OCI-LY3 (cell line): ENCODE measurements around the gene CHPF.

Experiments
- H2AFZ ChIP-seq: fragments of 200-600, 300-600 bp; shearing (Covaris generic); 2 replicates; pipeline ENCODE4 v1.6.0; 2014; ENCODE audit warnings: antibody characterized with exemption, low read depth, low read length
- H3K27ac ChIP-seq: fragments of 200-600, 300-600 bp; sonication (generic); 2 replicates; pipeline ENCODE4 v1.5.1; 2014; ENCODE audit warnings: mild to moderate bottlenecking, low read length, moderate library complexity, mixed read lengths
- H3K27me3 ChIP-seq: fragments of 200-600, 300-600 bp; sonication (generic); 2 replicates; pipeline ENCODE4 v1.6.1; 2014; ENCODE audit warnings: low read depth, low read length, mixed read lengths
- H3K36me3 ChIP-seq: fragments of 200-600, 300-600 bp; sonication (generic); replicated peaks from 2 replicates; pipeline ENCODE3; 2014; ENCODE audit warnings: low read depth, low read length, mixed read lengths
- H3K4me1 ChIP-seq: fragments of 300-600, 200-600 bp; sonication (generic); 2 replicates; pipeline ENCODE4 v1.6.1; 2014; ENCODE audit warnings: low read length, mixed read lengths
- H3K4me2 ChIP-seq: fragments of 200-600, 300-600 bp; sonication (generic); 2 replicates; pipeline ENCODE4 v1.6.1; 2014; ENCODE audit warnings: low read length, mixed read lengths
- H3K4me3 ChIP-seq: fragments of 300-600, 200-600 bp; sonication (generic); 2 replicates; pipeline ENCODE4 v1.5.1; 2014; ENCODE audit warnings: antibody characterized with exemption, mild to moderate bottlenecking, low read length, moderate library complexity
- H3K79me2 ChIP-seq: fragments of 300-600, 200-600 bp; shearing (Covaris generic); 2 replicates; pipeline ENCODE4 v1.6.1; 2014; ENCODE audit warnings: mild to moderate bottlenecking, low read length, mixed read lengths
- H3K9ac ChIP-seq: fragments of 300-600, 200-600 bp; shearing (Covaris generic); 2 replicates; pipeline ENCODE4 v1.6.0; 2014; ENCODE audit warnings: mild to moderate bottlenecking, low read length, moderate library complexity
- H3K9me3 ChIP-seq: fragments of 200-600, 300-600 bp; shearing (Covaris generic); 2 replicates; pipeline ENCODE4 v1.6.1; 2014; ENCODE audit warnings: low read length, mixed read lengths; ENCODE audit not compliant: insufficient read depth
- H4K20me1 ChIP-seq: fragments of 200-600, 300-600 bp; sonication (generic); 2 replicates; pipeline ENCODE4 v1.6.1; 2016; ENCODE audit warnings: low read length, mixed read lengths; ENCODE audit not compliant: insufficient read depth
- EZH2phosphoT487 ChIP-seq: fragments of 200-600 bp; shearing (Covaris generic); IDR thresholded peaks from 2 replicates; pipeline ENCODE4 v1.6.1; 2018; ENCODE audit warnings: antibody characterized with exemption, mixed run types, low read depth
- TF ChIP-seq, protein P1 (sequence below): fragments of 200-600, 300-600 bp; sonication (generic); IDR thresholded peaks from 2 replicates; pipeline ENCODE4 v1.5.1; 2014; ENCODE audit warnings: antibody characterized with exemption, low read length, low read depth

Gene CHPF

GRCh38 chr2:219560037-219560892 is 16.7 kb upstream of the CHPF start:
- Histone ChIP-seq H3K4me1 (no peaks in the 10 kb centered on the region), H3K36me3 (no peaks in the 10 kb centered on the region), H4K20me1 (no peaks in the 10 kb centered on the region), H2AFZ (0 out of 2 replicates have a peak overlapping the region, but pooled peaks have one; percentile 39), H3K27ac (no peak overlapping the region), H3K27me3 (no peaks in the 10 kb centered on the region), H3K79me2 (no peaks in the 10 kb centered on the region), H3K9me3 (no peaks in the 10 kb centered on the region), H3K4me3 (no peak overlapping the region), H3K4me2 (0 out of 2 replicates have a peak overlapping the region, but pooled peaks have one; percentile 13), H3K9ac (no peak overlapping the region)
- TF ChIP-seq, protein P1, sequence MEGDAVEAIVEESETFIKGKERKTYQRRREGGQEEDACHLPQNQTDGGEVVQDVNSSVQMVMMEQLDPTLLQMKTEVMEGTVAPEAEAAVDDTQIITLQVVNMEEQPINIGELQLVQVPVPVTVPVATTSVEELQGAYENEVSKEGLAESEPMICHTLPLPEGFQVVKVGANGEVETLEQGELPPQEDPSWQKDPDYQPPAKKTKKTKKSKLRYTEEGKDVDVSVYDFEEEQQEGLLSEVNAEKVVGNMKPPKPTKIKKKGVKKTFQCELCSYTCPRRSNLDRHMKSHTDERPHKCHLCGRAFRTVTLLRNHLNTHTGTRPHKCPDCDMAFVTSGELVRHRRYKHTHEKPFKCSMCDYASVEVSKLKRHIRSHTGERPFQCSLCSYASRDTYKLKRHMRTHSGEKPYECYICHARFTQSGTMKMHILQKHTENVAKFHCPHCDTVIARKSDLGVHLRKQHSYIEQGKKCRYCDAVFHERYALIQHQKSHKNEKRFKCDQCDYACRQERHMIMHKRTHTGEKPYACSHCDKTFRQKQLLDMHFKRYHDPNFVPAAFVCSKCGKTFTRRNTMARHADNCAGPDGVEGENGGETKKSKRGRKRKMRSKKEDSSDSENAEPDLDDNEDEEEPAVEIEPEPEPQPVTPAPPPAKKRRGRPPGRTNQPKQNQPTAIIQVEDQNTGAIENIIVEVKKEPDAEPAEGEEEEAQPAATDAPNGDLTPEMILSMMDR: peak; percentile 49
- TF ChIP-seq EZH2phosphoT487: no peak

DNA sequence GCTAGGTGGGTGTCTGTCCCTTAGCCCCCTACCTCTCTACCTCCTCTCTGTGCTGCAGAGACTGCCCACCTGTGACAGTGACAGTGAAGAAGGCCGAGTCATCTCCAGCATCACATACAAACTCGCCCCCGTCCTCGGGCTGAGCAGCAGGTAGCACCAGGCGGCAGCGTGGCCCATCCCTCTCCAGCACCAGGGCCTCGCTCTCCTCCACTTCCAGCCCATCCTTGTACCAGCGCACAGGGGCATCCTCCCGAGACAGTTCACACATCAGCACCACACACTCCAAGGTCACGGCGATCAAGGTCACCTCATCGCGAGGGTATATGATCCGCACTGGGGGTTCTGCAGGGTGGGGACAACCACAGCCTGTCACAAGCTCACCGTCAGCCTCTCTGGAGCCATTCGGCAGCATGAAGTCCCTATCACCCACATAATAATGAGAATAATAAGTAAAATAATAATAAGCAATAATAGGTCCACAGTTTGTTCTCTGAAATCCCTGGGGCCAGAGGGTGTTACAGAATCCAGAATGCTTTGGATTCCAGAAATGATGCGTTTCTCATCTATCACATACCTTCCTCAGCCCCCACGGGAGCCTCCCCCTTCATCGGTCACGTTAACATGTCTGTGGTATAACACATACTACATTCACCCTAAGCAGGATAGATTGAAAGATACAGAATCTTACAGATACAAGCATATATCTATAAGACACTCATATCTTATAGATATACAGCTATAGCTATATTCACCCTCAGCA is 15.7 kb upstream of the CHPF start:
- Histone ChIP-seq H3K9ac (no peak overlapping the region), H3K4me2 (no peak overlapping the region), H3K27me3 (no peaks in the 10 kb centered on the region), H3K27ac (no peak overlapping the region), H3K4me3 (no peak overlapping the region), H4K20me1 (no peaks in the 10 kb centered on the region), H3K9me3 (no peaks in the 10 kb centered on the region), H2AFZ (no peak overlapping the region), H3K4me1 (no peaks in the 10 kb centered on the region), H3K36me3 (no peaks in the 10 kb centered on the region), H3K79me2 (no peaks in the 10 kb centered on the region)
- no peak for TF ChIP-seq EZH2phosphoT487
- TF ChIP-seq, protein P1: no peak

- TF ChIP-seq, protein P1: no peak
- no peak for TF ChIP-seq EZH2phosphoT487
- Histone ChIP-seq H3K9me3 (no peaks in the 10 kb centered on the region), H3K4me1 (no peaks in the 10 kb centered on the region), H3K79me2 (no peaks in the 10 kb centered on the region), H4K20me1 (no peaks in the 10 kb centered on the region), H3K4me2 (no peak overlapping the region), H3K27me3 (no peaks in the 10 kb centered on the region), H3K9ac (no peak overlapping the region), H2AFZ (no peak overlapping the region), H3K27ac (no peak overlapping the region), H3K4me3 (no peak overlapping the region), H3K36me3 (no peaks in the 10 kb centered on the region)
Observed at GRCh38 chr2:219557791-219558785, 14.5 kb upstream of the CHPF start.
